Activated CD8-positive, alpha-beta memory T cell treated with anti-CD3 and anti-CD28 coated beads, Interleukin-2, amount 10 ng/mL, durations not matched to agents 7 days and 5 days (primary cell): ENCODE data around the gene ST6GALNAC3. TPM values are rescaled to one million over a fixed set of nuclear protein-coding genes. Genes with fewer than 3 reads are reported as not detected.

Experiments
- ATAC-seq: fragments of 150-1000 bp; cut with Tn5 transposase; one replicate; pipeline ENCODE4 v1.10.0; 2021; ENCODE audit warnings: moderate library complexity
- CTCF ChIA-PET: fragments of 350-600 bp; sonication (Branson Sonifier 250); formaldehyde crosslinking; loops from one replicate; lab custom pipeline; 2021; ENCODE audit warnings: antibody characterized with exemption; lab: Charles Lee
- DNase-seq: peaks from one replicate; pipeline ENCODE4 v3.0.0-alpha.2; 2020
- H3K27ac Mint-ChIP-seq: one replicate; pipeline ENCODE4 v1.8.0; 2021; ENCODE audit warnings: mild to moderate bottlenecking, mixed read lengths
- H3K27me3 Mint-ChIP-seq: one replicate; pipeline ENCODE4 v1.8.0; 2021; ENCODE audit warnings: mixed read lengths
- H3K36me3 Mint-ChIP-seq: one replicate; pipeline ENCODE4 v1.8.0; 2021; ENCODE audit warnings: mild to moderate bottlenecking, mixed read lengths
- H3K4me1 Mint-ChIP-seq: one replicate; pipeline ENCODE4 v1.8.0; 2021; ENCODE audit warnings: mixed read lengths
- H3K4me3 Mint-ChIP-seq: one replicate; pipeline ENCODE4 v1.8.0; 2021; ENCODE audit warnings: mild to moderate bottlenecking, moderate library complexity, mixed read lengths
- H3K9me3 Mint-ChIP-seq: one replicate; pipeline ENCODE4 v1.8.0; 2022; ENCODE audit warnings: low read depth, mixed read lengths
- total RNA-seq, 2 experiments: library from RNA; stranded (reverse); gene quantifications; one replicate each; pipeline ENCODE4 v1.2.3, GENCODE V29; 2021

ST6GALNAC3 gene
- total RNA-seq, 2 experiments from 2014 or later = 0.26 to 0.88 TPM

- CTCF ChIA-PET = no interaction called here
- Mint-ChIP-seq H3K4me3 (no peak overlapping the region), H3K27me3 (no peaks in the 10 kb centered on the region), H3K9me3 (no peaks in the 10 kb centered on the region), H3K27ac (no peak overlapping the region), H3K4me1 (no peaks in the 10 kb centered on the region), H3K36me3 (no peaks in the 10 kb centered on the region)
- no peak for ATAC-seq
- DNase-seq = no peak
Observed at GRCh38 chr1:76379506-76379905, 305.0 kb downstream of the ST6GALNAC3 start.

GRCh38 chr1:76381450-76382097 is 307.0 kb downstream of the ST6GALNAC3 start:
- no peak for ATAC-seq
- H3K4me3 Mint-ChIP-seq = no peak overlapping the region
- no peaks in the 10 kb centered on the region for H3K27me3 Mint-ChIP-seq
- no peaks in the 10 kb centered on the region for H3K36me3 Mint-ChIP-seq
- H3K4me1 Mint-ChIP-seq = no peaks in the 10 kb centered on the region
- CTCF ChIA-PET = no interaction called here
- DNase-seq = no peak
- no peaks in the 10 kb centered on the region for H3K9me3 Mint-ChIP-seq
- no peak overlapping the region for H3K27ac Mint-ChIP-seq

GRCh38 chr1:76388261-76388660 is 313.7 kb downstream of the ST6GALNAC3 start:
- ATAC-seq = no peak
- Mint-ChIP-seq H3K4me1 (no peaks in the 10 kb centered on the region), H3K36me3 (no peaks in the 10 kb centered on the region), H3K4me3 (no peak overlapping the region), H3K27ac (no peak overlapping the region), H3K27me3 (no peaks in the 10 kb centered on the region), H3K9me3 (no peaks in the 10 kb centered on the region)
- no peak for DNase-seq
- CTCF ChIA-PET = no interaction called here

- Mint-ChIP-seq H3K27ac (no peak overlapping the region), H3K36me3 (no peaks in the 10 kb centered on the region), H3K9me3 (no peaks in the 10 kb centered on the region), H3K4me3 (no peak overlapping the region), H3K4me1 (no peaks in the 10 kb centered on the region), H3K27me3 (no peaks in the 10 kb centered on the region)
- DNase-seq = no peak
- CTCF ChIA-PET = no interaction called here
- ATAC-seq = no peak
Observed at GRCh38 chr1:76390456-76390855, 315.9 kb downstream of the ST6GALNAC3 start.

- no peak for ATAC-seq
- no peaks in the 10 kb centered on the region for H3K36me3 Mint-ChIP-seq
- no peaks in the 10 kb centered on the region for H3K9me3 Mint-ChIP-seq
- H3K4me3 Mint-ChIP-seq = no peak overlapping the region
- no peak overlapping the region for H3K27ac Mint-ChIP-seq
- DNase-seq = no peak
- no peaks in the 10 kb centered on the region for H3K27me3 Mint-ChIP-seq
- CTCF ChIA-PET = no interaction called here
- no peaks in the 10 kb centered on the region for H3K4me1 Mint-ChIP-seq
Observed at GRCh38 chr1:76395059-76395458, 320.5 kb downstream of the ST6GALNAC3 start.

- no peak for ATAC-seq
- no peaks in the 10 kb centered on the region for H3K27me3 Mint-ChIP-seq
- no peaks in the 10 kb centered on the region for H3K36me3 Mint-ChIP-seq
- no peak for DNase-seq
- no peaks in the 10 kb centered on the region for H3K9me3 Mint-ChIP-seq
- CTCF ChIA-PET = no interaction called here
- H3K4me1 Mint-ChIP-seq = no peaks in the 10 kb centered on the region
- no peak overlapping the region for H3K4me3 Mint-ChIP-seq
- no peak overlapping the region for H3K27ac Mint-ChIP-seq
Observed at GRCh38 chr1:76402128-76402527, 327.6 kb downstream of the ST6GALNAC3 start.

GRCh38 chr1:76408303-76408702 is 333.8 kb downstream of the ST6GALNAC3 start:
- ATAC-seq = no peak
- DNase-seq = no peak
- Mint-ChIP-seq H3K27me3 (no peaks in the 10 kb centered on the region), H3K27ac (no peak overlapping the region), H3K9me3 (no peaks in the 10 kb centered on the region), H3K4me3 (no peak overlapping the region), H3K36me3 (no peaks in the 10 kb centered on the region), H3K4me1 (no peaks in the 10 kb centered on the region)
- CTCF ChIA-PET = no interaction called here

GRCh38 chr1:76410499-76410898 is 336.0 kb downstream of the ST6GALNAC3 start:
- Mint-ChIP-seq H3K27ac (no peak overlapping the region), H3K9me3 (no peaks in the 10 kb centered on the region), H3K4me1 (no peaks in the 10 kb centered on the region), H3K27me3 (no peaks in the 10 kb centered on the region), H3K4me3 (no peak overlapping the region), H3K36me3 (no peaks in the 10 kb centered on the region)
- CTCF ChIA-PET = no interaction called here
- no peak for ATAC-seq
- DNase-seq = no peak

- ATAC-seq = no peak
- Mint-ChIP-seq H3K4me1 (no peaks in the 10 kb centered on the region), H3K36me3 (no peaks in the 10 kb centered on the region), H3K27me3 (no peaks in the 10 kb centered on the region), H3K4me3 (no peak overlapping the region), H3K9me3 (no peaks in the 10 kb centered on the region), H3K27ac (no peak overlapping the region)
- CTCF ChIA-PET = interaction anchor here (0.7 kb wide), 1 partner anchor 264 kb away, joined by 3 read pairs; no protein-coding TSS in a partner anchor
- no peak for DNase-seq
Observed at GRCh38 chr1:76418531-76418930, 344.0 kb downstream of the ST6GALNAC3 start.

- no peak overlapping the region for H3K27ac Mint-ChIP-seq
- CTCF ChIA-PET = no interaction called here
- DNase-seq (no peak), ATAC-seq (no peak)
- H3K4me1 Mint-ChIP-seq = no peaks in the 10 kb centered on the region
- H3K9me3 Mint-ChIP-seq = no peaks in the 10 kb centered on the region
- no peak overlapping the region for H3K4me3 Mint-ChIP-seq
- H3K36me3 Mint-ChIP-seq = no peaks in the 10 kb centered on the region
- H3K27me3 Mint-ChIP-seq = no peaks in the 10 kb centered on the region
Observed at GRCh38 chr1:76419603-76420002, 345.1 kb downstream of the ST6GALNAC3 start.

GRCh38 chr1:76425201-76426145 is 350.9 kb downstream of the ST6GALNAC3 start:
- ATAC-seq = no peak
- CTCF ChIA-PET = no interaction called here
- Mint-ChIP-seq H3K36me3 (no peaks in the 10 kb centered on the region), H3K27ac (no peak overlapping the region), H3K27me3 (no peaks in the 10 kb centered on the region), H3K4me1 (no peaks in the 10 kb centered on the region), H3K4me3 (no peak overlapping the region), H3K9me3 (no peaks in the 10 kb centered on the region)
- DNase-seq = no peak

- Mint-ChIP-seq H3K4me3 (no peak overlapping the region), H3K27me3 (no peaks in the 10 kb centered on the region), H3K4me1 (no peaks in the 10 kb centered on the region), H3K9me3 (no peaks in the 10 kb centered on the region), H3K36me3 (no peaks in the 10 kb centered on the region), H3K27ac (no peak overlapping the region)
- CTCF ChIA-PET = no interaction called here
- no peak for ATAC-seq
- no peak for DNase-seq
Observed at GRCh38 chr1:76426606-76427005, 352.1 kb downstream of the ST6GALNAC3 start.

GRCh38 chr1:76428028-76428427 is 353.5 kb downstream of the ST6GALNAC3 start:
- Mint-ChIP-seq H3K27me3 (no peaks in the 10 kb centered on the region), H3K4me3 (no peak overlapping the region), H3K36me3 (no peaks in the 10 kb centered on the region), H3K9me3 (no peaks in the 10 kb centered on the region), H3K4me1 (no peaks in the 10 kb centered on the region), H3K27ac (no peak overlapping the region)
- CTCF ChIA-PET = no interaction called here
- ATAC-seq = no peak
- DNase-seq = no peak

- Mint-ChIP-seq H3K4me1 (no peaks in the 10 kb centered on the region), H3K27ac (no peak overlapping the region), H3K27me3 (no peaks in the 10 kb centered on the region), H3K9me3 (no peaks in the 10 kb centered on the region), H3K4me3 (no peak overlapping the region), H3K36me3 (no peaks in the 10 kb centered on the region)
- ATAC-seq (no peak), DNase-seq (no peak)
- CTCF ChIA-PET = interaction anchor here (1.1 kb wide), 1 partner anchor 13 kb away, joined by 3 read pairs; no protein-coding TSS in a partner anchor
Observed at GRCh38 chr1:76430531-76430930, 356.0 kb downstream of the ST6GALNAC3 start.
